GM12872 (cell line): ENCODE data around the gene TRABD2B.

Source experiments
- TF ChIP-seq, protein P1 (sequence below): IDR thresholded peaks from 3 replicates; pipeline ENCODE4 v1.5.1; 2011; ENCODE audit warnings: low read depth, mild to moderate bottlenecking, low read length, moderate library complexity; ENCODE audit not compliant: insufficient read depth

The TRABD2B gene

DNA sequence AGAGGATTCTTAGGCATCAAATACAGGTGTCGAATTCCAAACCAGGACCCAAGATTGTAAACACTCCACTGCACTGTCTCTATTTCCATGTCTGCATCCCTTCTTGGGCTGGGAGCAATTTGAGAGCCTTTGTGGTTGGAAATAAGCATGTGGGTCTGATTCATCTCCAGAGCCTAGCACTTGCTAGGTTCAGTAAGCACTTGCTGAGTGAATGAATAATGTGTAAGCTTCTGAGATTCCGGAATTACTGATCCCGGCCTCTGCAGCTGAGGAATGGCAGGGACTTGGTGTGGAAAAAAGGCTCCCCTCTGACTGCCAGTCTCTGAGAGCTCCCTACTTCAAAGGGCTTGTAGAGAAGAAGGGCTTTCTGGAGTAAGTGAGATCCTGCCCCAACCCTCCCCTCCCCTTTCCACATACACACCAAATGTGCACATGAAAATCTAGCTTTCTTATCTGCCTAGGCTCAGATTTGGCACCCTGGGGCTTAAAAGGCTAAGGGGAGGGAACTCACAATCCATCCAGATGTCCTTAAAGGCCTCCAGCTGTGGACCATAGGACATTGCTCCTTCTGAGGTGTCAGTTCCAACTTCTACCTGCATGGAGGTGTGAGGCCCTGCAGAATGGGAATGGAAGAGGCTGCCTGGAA, 39.6 kb upstream of the TRABD2B start:
- TF ChIP-seq, protein P1, sequence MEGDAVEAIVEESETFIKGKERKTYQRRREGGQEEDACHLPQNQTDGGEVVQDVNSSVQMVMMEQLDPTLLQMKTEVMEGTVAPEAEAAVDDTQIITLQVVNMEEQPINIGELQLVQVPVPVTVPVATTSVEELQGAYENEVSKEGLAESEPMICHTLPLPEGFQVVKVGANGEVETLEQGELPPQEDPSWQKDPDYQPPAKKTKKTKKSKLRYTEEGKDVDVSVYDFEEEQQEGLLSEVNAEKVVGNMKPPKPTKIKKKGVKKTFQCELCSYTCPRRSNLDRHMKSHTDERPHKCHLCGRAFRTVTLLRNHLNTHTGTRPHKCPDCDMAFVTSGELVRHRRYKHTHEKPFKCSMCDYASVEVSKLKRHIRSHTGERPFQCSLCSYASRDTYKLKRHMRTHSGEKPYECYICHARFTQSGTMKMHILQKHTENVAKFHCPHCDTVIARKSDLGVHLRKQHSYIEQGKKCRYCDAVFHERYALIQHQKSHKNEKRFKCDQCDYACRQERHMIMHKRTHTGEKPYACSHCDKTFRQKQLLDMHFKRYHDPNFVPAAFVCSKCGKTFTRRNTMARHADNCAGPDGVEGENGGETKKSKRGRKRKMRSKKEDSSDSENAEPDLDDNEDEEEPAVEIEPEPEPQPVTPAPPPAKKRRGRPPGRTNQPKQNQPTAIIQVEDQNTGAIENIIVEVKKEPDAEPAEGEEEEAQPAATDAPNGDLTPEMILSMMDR, result no peak

DNA sequence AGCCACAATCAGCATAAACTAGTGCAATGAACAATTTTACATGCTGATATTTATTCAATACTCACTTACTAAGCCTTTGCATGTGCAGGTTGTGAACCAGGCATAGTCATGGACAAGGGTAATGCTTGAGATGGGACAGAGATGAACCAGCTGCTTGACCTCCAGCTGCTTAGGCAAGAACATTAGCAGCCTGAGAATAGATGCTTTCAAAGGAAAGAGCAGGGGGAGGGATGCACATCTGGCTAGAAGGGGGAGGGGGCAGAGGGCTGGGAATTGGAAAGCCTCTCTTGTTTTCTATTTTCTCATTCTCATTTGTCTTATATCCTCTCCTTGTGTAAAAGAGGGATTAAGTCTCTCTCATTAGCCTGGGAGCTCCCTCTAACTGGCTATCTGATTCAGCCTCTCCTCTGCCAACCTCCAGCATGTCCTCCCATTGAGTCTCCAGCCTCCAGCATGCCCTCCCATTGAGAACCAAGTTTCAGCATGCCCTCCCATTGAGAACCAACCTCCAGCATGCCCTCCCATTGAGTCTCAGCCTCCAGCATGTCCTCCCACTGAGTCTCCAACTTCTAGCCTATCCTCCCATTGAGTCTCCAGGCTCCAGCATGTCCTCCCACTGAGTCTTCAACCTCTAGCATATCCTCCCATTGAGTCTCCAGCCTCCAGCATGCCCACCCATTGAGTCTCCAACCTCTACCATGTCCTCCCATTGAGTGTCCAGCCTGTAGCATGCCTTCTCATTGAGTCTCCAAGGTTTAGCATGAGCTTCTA, 38.4 kb upstream of the TRABD2B start:
- TF ChIP-seq, protein P1, result no peak

DNA sequence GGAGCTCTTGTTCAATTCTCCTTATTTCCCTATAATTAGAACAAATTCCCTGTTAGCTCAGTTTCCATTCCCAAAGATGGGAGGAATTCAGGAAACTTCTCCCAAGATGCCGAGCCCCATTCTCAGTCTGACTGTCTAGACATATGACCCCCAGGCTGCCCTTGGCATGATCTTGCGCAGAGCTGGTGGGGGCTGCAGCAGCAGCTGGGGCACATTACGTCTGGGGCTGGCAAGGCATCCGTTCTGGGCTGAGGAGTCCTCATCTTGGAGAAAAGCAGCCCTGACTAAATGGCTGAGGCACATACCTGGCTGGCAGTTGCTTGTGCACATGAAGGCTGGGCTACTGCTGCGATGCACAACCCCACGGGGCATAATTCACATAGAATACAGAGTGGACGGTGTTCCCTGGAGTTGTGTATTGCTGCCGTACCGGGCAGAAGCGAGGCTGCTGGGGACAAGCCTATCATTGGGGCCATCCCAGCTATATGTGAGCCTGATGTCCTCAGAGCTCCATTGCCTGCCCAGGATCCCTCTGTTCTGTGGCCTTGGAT, 36.4 kb upstream of the TRABD2B start:
- TF ChIP-seq, protein P1, result no peak

DNA sequence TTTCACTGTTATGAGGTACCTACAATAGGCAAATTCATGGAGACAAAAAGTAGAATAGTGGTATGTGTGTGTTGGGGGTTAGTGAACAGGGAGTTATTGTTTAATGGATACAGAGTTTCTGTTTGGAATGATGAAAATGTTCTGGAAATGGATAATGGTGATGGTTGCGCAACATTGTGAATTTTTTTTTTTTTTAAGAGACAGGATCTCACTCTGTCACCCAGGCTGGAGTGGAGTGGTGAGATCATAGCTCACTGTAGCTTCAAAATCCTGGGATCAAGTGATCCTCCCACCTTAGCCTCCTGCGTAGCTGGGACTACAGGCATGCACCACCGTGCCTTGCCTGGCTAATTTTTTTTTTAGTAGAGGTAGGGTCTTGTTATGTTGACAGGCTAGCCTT, 34.5 kb upstream of the TRABD2B start:
- TF ChIP-seq, protein P1, result no peak

DNA sequence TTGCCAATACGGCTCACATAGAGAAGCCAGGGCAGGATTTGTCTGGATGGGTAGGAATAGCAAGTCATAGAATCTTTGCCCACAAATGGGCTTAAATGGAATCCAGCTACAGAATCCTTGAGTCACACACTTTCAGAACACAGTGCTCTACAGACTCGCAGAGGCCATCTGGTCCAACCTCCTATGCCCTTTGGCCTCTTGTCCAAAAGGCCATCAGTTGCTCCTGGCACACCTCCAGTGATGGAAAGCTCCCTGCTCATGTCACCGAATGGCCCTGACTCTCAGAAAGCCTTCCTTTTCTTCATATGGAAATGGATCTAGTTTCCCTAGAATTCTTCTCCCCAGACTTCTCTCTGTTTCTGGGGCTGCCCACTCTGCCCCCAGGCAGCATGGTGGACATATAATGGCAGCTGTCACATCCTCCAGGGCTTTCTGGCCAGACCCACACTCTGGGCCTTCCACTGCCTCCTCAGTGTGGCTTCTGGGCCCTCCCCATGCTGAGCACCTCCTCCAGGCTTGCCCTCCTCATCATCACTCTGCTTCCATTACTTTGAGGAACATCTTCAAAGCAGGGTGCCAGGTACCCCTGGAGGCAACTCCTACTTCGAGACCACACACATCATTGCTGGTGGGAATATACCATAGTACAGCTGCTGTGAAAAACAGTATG, 33.6 kb upstream of the TRABD2B start:
- TF ChIP-seq, protein P1, result no peak

DNA sequence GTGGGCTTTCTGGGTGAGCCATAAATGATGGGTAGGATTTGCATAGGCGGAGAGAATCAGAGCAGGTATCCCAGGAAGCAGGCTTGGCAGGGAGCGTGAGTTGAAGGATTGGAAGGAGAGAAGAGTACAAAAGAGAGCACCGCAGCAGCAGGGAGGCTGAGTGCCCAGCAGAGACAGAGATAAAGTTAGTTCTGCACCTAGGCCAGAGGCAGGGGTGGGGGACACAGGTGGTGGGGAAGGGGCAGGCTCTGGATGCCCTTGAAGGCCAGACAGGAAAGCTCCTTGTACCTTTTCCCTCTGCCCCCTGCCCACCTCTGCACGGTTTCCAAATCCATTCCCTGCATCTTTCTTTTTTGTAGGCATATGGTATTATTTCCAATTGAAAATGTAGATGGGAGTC, 33.0 kb upstream of the TRABD2B start:
- TF ChIP-seq, protein P1, result no peak
